H1 (cell line): ENCODE results near the gene ASMTL. TPM values are rescaled to one million over a fixed set of nuclear protein-coding genes. Genes with fewer than 3 reads are reported as not detected.

Source experiments
- SP1 ChIP-seq: IDR thresholded peaks from 2 replicates; pipeline ENCODE4 v1.6.1; 2011; ENCODE audit warnings: low read depth, low read length
- polyA plus RNA-seq, 7 experiments: library from polyadenylated mRNA; depleted of rRNA in 3 of 7; stranded (reverse) in 5 of 7; unstranded in 2 of 7; fragments of >200 nt in 5 of 7; fragments of 200-250 nt in 2 of 7; gene quantifications; 1 replicate in 5 of 7; 2 replicates in 1 of 7; 4 replicates in 1 of 7; pipeline versions ENCODE4 v1.2.1 to v1.2.3, GENCODE V29; 2011 to 2013; ENCODE audit warnings: missing spikeins in 2 of 7, mixed read lengths in 2 of 7
- total RNA-seq: library from RNA; stranded (reverse); fragmentation: NEBNext Ultra II Directional; extraction: Animal tissue kit (Norgen Biotek cat#: 25700); gene quantifications from 2 replicates; pipeline ENCODE4 v1.2.1, GENCODE V29; 2021

ASMTL gene
- total and polyA plus RNA-seq, 2 of the 8 experiments (the other 6 are each of a cell fraction or from before 2014, with no cell fraction given): 75.6 to 81.4 TPM

- TF ChIP-seq SP1: no peak; the same call in 1 of the 2 replicates
These were observed 63.3 kb downstream of the ASMTL start (continued) for GRCh38 chrX:1389181-1389992.
